SK-N-SH (cell line): Measurements from ENCODE around the gene XRN2.

Experiments
- CTCF ChIP-seq: fragments of 200-600 bp; sonication (generic); IDR thresholded peaks from 2 replicates; pipeline ENCODE4 v1.6.1; 2017; ENCODE audit warnings: antibody characterized with exemption, mild to moderate bottlenecking, moderate library complexity
- EP300 ChIP-seq, 2 experiments: IDR thresholded peaks; 2 replicates each; pipeline versions ENCODE4 v1.4.0 to v1.6.1; 2012; ENCODE audit warnings: borderline replicate concordance in 1 of 2, low read depth in 1 of 2, low read length in 1 of 2
- GABPA ChIP-seq: IDR thresholded peaks from 2 replicates; pipeline ENCODE4 v1.4.0; 2012; ENCODE audit warnings: low read depth, mild to moderate bottlenecking
- JUND ChIP-seq: IDR thresholded peaks from 2 replicates; pipeline ENCODE4 v1.4.0; 2012
- MXI1 ChIP-seq: IDR thresholded peaks from 2 replicates; pipeline ENCODE4 v1.6.1; 2012; ENCODE audit warnings: mild to moderate bottlenecking, low read depth, low read length, improper control_type of control experiment
- NRF1 ChIP-seq: IDR thresholded peaks from 2 replicates; pipeline ENCODE4 v1.6.1; 2012; ENCODE audit warnings: low read depth, mild to moderate bottlenecking, low read length
- POLR2AphosphoS5 ChIP-seq: IDR thresholded peaks from 2 replicates; pipeline ENCODE4 v1.6.1; 2012; ENCODE audit warnings: low read depth, low read length
- RAD21 ChIP-seq: IDR thresholded peaks from 2 replicates; pipeline ENCODE4 v1.6.1; 2012; ENCODE audit warnings: mild to moderate bottlenecking, low read length
- RXRA ChIP-seq: IDR thresholded peaks from 2 replicates; pipeline ENCODE4 v1.4.0; 2012; ENCODE audit warnings: low read depth, mild to moderate bottlenecking, borderline replicate concordance
- SIN3A ChIP-seq: IDR thresholded peaks from 2 replicates; pipeline ENCODE4 v1.6.1; 2012; ENCODE audit warnings: low read depth, mild to moderate bottlenecking, low read length, moderate library complexity, borderline replicate concordance
- TAF1 ChIP-seq: IDR thresholded peaks from 2 replicates; pipeline ENCODE4 v1.6.1; 2012; ENCODE audit warnings: low read depth, mild to moderate bottlenecking, low read length, moderate library complexity, borderline replicate concordance
- TCF12 ChIP-seq: IDR thresholded peaks from 2 replicates; pipeline ENCODE4 v1.4.0; 2012
- ZBTB33 ChIP-seq: IDR thresholded peaks from 2 replicates; pipeline ENCODE4 v1.4.0; 2012; ENCODE audit warnings: low read depth, borderline replicate concordance

DNA sequence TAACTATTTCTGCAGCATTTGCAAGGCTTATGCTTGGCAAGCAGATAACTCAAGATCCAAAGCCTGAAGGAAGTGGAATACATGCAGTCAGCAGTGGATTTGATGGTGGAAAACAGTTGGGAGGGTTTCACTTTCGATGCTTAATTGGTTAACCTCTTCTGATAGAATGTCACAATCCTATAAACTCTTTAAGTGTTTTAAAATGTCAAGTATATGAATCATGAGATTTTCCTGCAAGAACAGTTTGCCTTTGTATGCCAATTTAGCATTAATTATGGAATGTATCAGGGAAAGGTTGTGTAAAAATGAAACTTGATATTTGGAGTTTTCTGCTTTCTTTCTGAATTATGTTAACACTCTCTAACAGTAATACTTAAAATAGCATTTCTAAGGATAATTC, 57.6 kb downstream of the XRN2 start:
- no peak for TF ChIP-seq RXRA
- TF ChIP-seq ZBTB33: no peak
- TF ChIP-seq CTCF: no peak
- no peak for TF ChIP-seq MXI1
- TF ChIP-seq POLR2AphosphoS5: no peak
- no peak for TF ChIP-seq JUND
- no peak for TF ChIP-seq RAD21
- no peak for TF ChIP-seq TCF12
- TF ChIP-seq NRF1: no peak
- TF ChIP-seq SIN3A: no peak
- TF ChIP-seq EP300 (IDR thresholded peaks at IDR 0.05; ENCODE audit: borderline replicate concordance in 1 of 2, low read depth in 1 of 2, low read length in 1 of 2): no peak
- no peak for TF ChIP-seq GABPA
- no peak for TF ChIP-seq TAF1
